HCT116 (cell line): Measurements from ENCODE around the gene MINDY4. TPM values are rescaled to one million over a fixed set of nuclear protein-coding genes. Genes with fewer than 3 reads are reported as not detected.

ENCODE experiments used
- ATAC-seq: fragments of 200-7000 bp; cut with Tn5 transposase; 2 replicates; pipeline ENCODE4 v1.9.1; 2020; ENCODE audit warnings: mild to moderate bottlenecking, moderate library complexity
- BruUV-seq: library from RNA; stranded (reverse); fragments of 400-500 nt; replicated peaks from 2 replicates; lab custom pipeline; 2021; lab: Mats Ljungman, UMichigan
- CTCF ChIA-PET: fragments of 300-600 bp; sonication (Branson Sonifier 250); formaldehyde crosslinking; loops from one replicate; lab custom pipeline; 2021; ENCODE audit warnings: antibody characterized with exemption; lab: Charles Lee
- POLR2A ChIA-PET: fragments of 300-600, 350-600 bp; sonication (Branson Sonifier 250); formaldehyde crosslinking; loops from one replicate; lab custom pipeline; 2021; ENCODE audit warnings: antibody characterized with exemption; lab: Charles Lee
- RAD21 ChIA-PET, 2 experiments: fragments of 300-600 bp; sonication (Branson Sonifier 250); formaldehyde crosslinking; loops; one replicate each; lab custom pipeline; 2023; ENCODE audit warnings: low total read pairs in 2 of 2; ENCODE audit not compliant: uncharacterized antibody in 2 of 2, unreplicated experiment in 2 of 2, low non-redundant PET in 1 of 2; lab: Charles Lee
- DNase-seq: peaks from one replicate; pipeline ENCODE4 v3.0.0-alpha.2; 2010; ENCODE audit warnings: low read depth, low spot score
- H2AFZ ChIP-seq: fragments of 200-600 bp; shearing (Covaris generic), sonication (generic); 2 replicates; pipeline ENCODE4 v1.6.1; 2017; ENCODE audit warnings: low read depth, mixed run types, mixed read lengths, antibody characterized with exemption, low read length; ENCODE audit not compliant: poor library complexity, severe bottlenecking
- H3K27ac ChIP-seq: 2 replicates; pipeline ENCODE4 v1.5.1; 2012; ENCODE audit warnings: low read depth, low read length
- H3K27me3 ChIP-seq: fragments of 200-600 bp; sonication (generic); 2 replicates; pipeline ENCODE4 v1.6.1; 2016; ENCODE audit warnings: mixed run types, low read length, mixed read lengths; ENCODE audit not compliant: insufficient read depth
- H3K36me3 ChIP-seq, 2 experiments: fragments of 200-500 bp in 1 of 2; fragments of 200-600 bp in 1 of 2; sonication (Bioruptor generic) in 1 of 2; sonication (generic) in 1 of 2; 2 replicates each; pipeline versions ENCODE4 v1.5.1 to v1.6.1; 2014 to 2016; ENCODE audit warnings: low read length in 2 of 2, inconsistent platforms in 1 of 2, mixed read lengths in 1 of 2, mixed run types in 1 of 2; ENCODE audit not compliant: insufficient read depth in 2 of 2, control insufficient read depth in 1 of 2
- H3K4me1 ChIP-seq, 2 experiments: fragments of 200-600 bp in 1 of 2; sonication (generic) in 1 of 2; 2 replicates each; pipeline versions ENCODE4 v1.5.1 to v1.6.1; 2012 to 2017; ENCODE audit warnings: low read length in 2 of 2, inconsistent platforms in 1 of 2, mild to moderate bottlenecking in 1 of 2, mixed read lengths in 1 of 2, mixed run types in 1 of 2, moderate library complexity in 1 of 2; ENCODE audit not compliant: insufficient read depth in 2 of 2, control insufficient read depth in 1 of 2
- H3K4me2 ChIP-seq: fragments of 200-600 bp; sonication (generic); 2 replicates; pipeline ENCODE4 v1.6.1; 2017; ENCODE audit warnings: mixed run types, low read length, mixed read lengths
- H3K4me3 ChIP-seq, 2 experiments: fragments of 200-600 bp in 1 of 2; sonication (generic) in 1 of 2; replicated peaks in 1 of 2; 2 replicates each; pipeline ENCODE4 v1.5.1; 2011 to 2016; ENCODE audit warnings: low read length in 2 of 2, control low read depth in 1 of 2, low read depth in 1 of 2, mild to moderate bottlenecking in 1 of 2, mixed read lengths in 1 of 2, mixed run types in 1 of 2
- H3K79me2 ChIP-seq: fragments of 200-600 bp; sonication (generic); 2 replicates; pipeline ENCODE4 v1.6.1; 2017; ENCODE audit warnings: mild to moderate bottlenecking, mixed run types, low read length, moderate library complexity, mixed read lengths; ENCODE audit not compliant: insufficient read depth
- H3K9ac ChIP-seq: fragments of 200-600 bp; sonication (generic); 2 replicates; pipeline ENCODE4 v1.6.1; 2016; ENCODE audit warnings: low read length, mixed read lengths
- H3K9me2 ChIP-seq: fragments of 200-600 bp; sonication (generic), shearing (Covaris generic); 2 replicates; pipeline ENCODE4 v1.6.1; 2017; ENCODE audit warnings: mixed run types, mild to moderate bottlenecking, moderate library complexity; ENCODE audit not compliant: insufficient read depth
- H3K9me3 ChIP-seq, 2 experiments: fragments of 200-500 bp in 1 of 2; fragments of 200-600 bp in 1 of 2; sonication (Bioruptor generic) in 1 of 2; sonication (generic) in 1 of 2; 2 replicates each; pipeline ENCODE4 v1.6.1; 2014 to 2017; ENCODE audit warnings: low read length in 2 of 2, mixed read lengths in 2 of 2, inconsistent platforms in 1 of 2, low read depth in 1 of 2, mild to moderate bottlenecking in 1 of 2, mixed run types in 1 of 2, moderate library complexity in 1 of 2; ENCODE audit not compliant: control insufficient read depth in 1 of 2, insufficient read depth in 1 of 2
- H4K20me1 ChIP-seq: fragments of 200-600 bp; sonication (generic), shearing (Covaris generic); 2 replicates; pipeline ENCODE4 v1.6.1; 2017; ENCODE audit warnings: mixed run types, mild to moderate bottlenecking, moderate library complexity; ENCODE audit not compliant: insufficient read depth
- CBX3 ChIP-seq: IDR thresholded peaks from 2 replicates; pipeline ENCODE4 v1.6.1; 2012; ENCODE audit warnings: low read depth
- CEBPB ChIP-seq: IDR thresholded peaks from 2 replicates; pipeline ENCODE4 v1.6.1; 2012; ENCODE audit warnings: low read depth
- EGR1 ChIP-seq: IDR thresholded peaks from 2 replicates; pipeline ENCODE4 v1.6.1; 2012; ENCODE audit warnings: low read depth
- ELF1 ChIP-seq: IDR thresholded peaks from 2 replicates; pipeline ENCODE4 v1.6.1; 2012; ENCODE audit warnings: low read depth, borderline replicate concordance
- EZH2 ChIP-seq: fragments of 200-600 bp; sonication (generic); IDR thresholded peaks from 2 replicates; pipeline ENCODE4 v1.6.1; 2017; ENCODE audit warnings: antibody characterized with exemption, mixed run types
- EZH2phosphoT487 ChIP-seq: fragments of 200-600 bp; IDR thresholded peaks from 2 replicates; pipeline ENCODE4 v1.6.1; 2018; ENCODE audit warnings: antibody characterized with exemption, borderline replicate concordance
- POLR2A ChIP-seq: IDR thresholded peaks from 2 replicates; pipeline ENCODE4 v1.7.0; 2011; ENCODE audit warnings: borderline replicate concordance; ENCODE audit not compliant: insufficient read depth, insufficient read length; ENCODE audit errors: extremely low read depth
- POLR2AphosphoS5 ChIP-seq: IDR thresholded peaks from 2 replicates; pipeline ENCODE4 v1.6.1; 2011; ENCODE audit warnings: mild to moderate bottlenecking, low read depth, low read length, moderate library complexity
- REST ChIP-seq: IDR thresholded peaks from 2 replicates; pipeline ENCODE4 v1.6.1; 2012; ENCODE audit warnings: low read depth
- SIN3A ChIP-seq: IDR thresholded peaks from 2 replicates; pipeline ENCODE4 v1.6.1; 2012; ENCODE audit warnings: low read depth
- SP1 ChIP-seq: IDR thresholded peaks from 2 replicates; pipeline ENCODE4 v1.6.1; 2012; ENCODE audit warnings: low read depth
- ZBTB33 ChIP-seq: IDR thresholded peaks from 2 replicates; pipeline ENCODE4 v1.6.1; 2011; ENCODE audit warnings: mild to moderate bottlenecking, low read length, moderate library complexity; ENCODE audit not compliant: insufficient replicate concordance; ENCODE audit errors: extremely low read depth
- ZFX ChIP-seq: fragments of 450-650 bp; IDR thresholded peaks from 2 replicates; pipeline ENCODE4 v1.6.1; 2017
- ZNF274 ChIP-seq: fragments of 200-500 bp; sonication (Bioruptor generic); IDR thresholded peaks from 2 replicates; pipeline ENCODE4 v1.6.1; 2014; ENCODE audit warnings: mild to moderate bottlenecking, low read depth, low read length, inconsistent platforms
- intact Hi-C: fragments of 100-400 bp; cut with micrococcal nuclease; formaldehyde crosslinking; loops from 2 replicates; pipeline ENCODE4 v1.10.0; 2022
- total RNA-seq: library from RNA; stranded (reverse); gene quantifications from one replicate; pipeline ENCODE4 v1.2.1, GENCODE V29; 2021; ENCODE audit not compliant: unreplicated experiment
- TF ChIP-seq, protein P1 (sequence below): IDR thresholded peaks from 2 replicates; pipeline ENCODE4 v1.6.1; 2012

MINDY4 gene
- total RNA-seq, 1 experiment from 2014 or later, result 6.1 TPM

DNA sequence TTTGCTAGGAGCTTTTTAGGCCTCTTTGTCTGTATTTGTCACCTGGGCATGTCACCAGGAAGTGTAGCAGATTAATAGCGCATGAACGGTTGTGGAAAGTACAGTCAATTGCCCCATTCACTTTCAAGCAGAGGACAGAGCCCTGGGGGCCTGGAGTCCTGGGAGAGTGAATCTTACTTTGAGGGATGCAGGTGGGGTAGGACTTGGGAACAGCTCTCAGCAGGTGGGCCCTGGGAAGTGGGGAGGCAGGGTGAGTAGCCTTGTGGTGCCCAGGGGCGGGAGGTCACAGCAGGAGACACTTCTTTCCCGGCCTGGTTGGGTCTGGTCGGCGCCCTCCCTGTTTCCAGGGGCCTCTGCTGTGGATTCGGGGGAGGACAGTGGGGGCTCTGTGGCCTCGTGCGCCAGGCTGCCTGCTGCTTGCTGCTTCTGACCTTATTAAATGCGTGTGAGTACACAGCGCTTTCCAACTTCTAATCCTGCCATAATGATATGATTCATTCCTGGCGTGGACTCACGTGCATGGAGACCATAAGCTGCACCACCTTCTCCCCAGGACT, 88.8 kb downstream of the MINDY4 start:
- no peaks in the 10 kb centered on the region for H3K27me3 ChIP-seq
- intact Hi-C loops, result no loop called here
- H2AFZ ChIP-seq, result no peak overlapping the region
- CTCF ChIA-PET, result no interaction called here
- no peak overlapping the region for H3K4me2 ChIP-seq
- ATAC-seq (no peak), DNase-seq (no peak)
- H3K4me1 ChIP-seq, result no peaks in the 10 kb centered on the region
- no peaks in the 10 kb centered on the region; a peak in 1 of 4 replicates for H3K36me3 ChIP-seq
- H4K20me1 ChIP-seq, result no peaks in the 10 kb centered on the region
- H3K27ac ChIP-seq, result no peak overlapping the region
- RAD21 ChIA-PET, result interaction anchor here in 1 of 2 experiments (0.6 kb wide), 1 partner anchor 17 kb away, joined by 6 read pairs; no protein-coding TSS in a partner anchor
- POLR2A ChIA-PET, result no interaction called here
- H3K9ac ChIP-seq, result no peak overlapping the region
- no peaks in the 10 kb centered on the region for H3K9me3 ChIP-seq
- no peak for TF ChIP-seq EZH2phosphoT487
- no peak for TF ChIP-seq EZH2
- no peak for TF ChIP-seq POLR2A
- TF ChIP-seq EGR1, result no peak
- no peak for TF ChIP-seq REST
- TF ChIP-seq ZNF274, result no peak
- TF ChIP-seq CBX3, result no peak
- TF ChIP-seq, protein P1, sequence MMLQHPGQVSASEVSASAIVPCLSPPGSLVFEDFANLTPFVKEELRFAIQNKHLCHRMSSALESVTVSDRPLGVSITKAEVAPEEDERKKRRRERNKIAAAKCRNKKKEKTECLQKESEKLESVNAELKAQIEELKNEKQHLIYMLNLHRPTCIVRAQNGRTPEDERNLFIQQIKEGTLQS, result no peak
- TF ChIP-seq ELF1, result no peak
- no peak for TF ChIP-seq CEBPB
- TF ChIP-seq POLR2AphosphoS5, result no peak
- no peak for TF ChIP-seq ZBTB33
- no peak for TF ChIP-seq SIN3A
- no peak for TF ChIP-seq ZFX
- TF ChIP-seq SP1, result no peak
- no peak overlapping the region for H3K4me3 ChIP-seq
- BruUV-seq, result no TSS peak
- H3K9me2 ChIP-seq, result no peaks in the 10 kb centered on the region
- H3K79me2 ChIP-seq, result no peaks in the 10 kb centered on the region
